NCI-H2227 (cell line): ENCODE results near the gene MYLK.
A peak's percentile ranks its signal among the peaks of the same experiment; 100 is the strongest.
"Not testable (repeated sequence)": the region's sequence is repeated elsewhere in the genome, so short reads cannot be mapped to it uniquely, and the experiment has no call there.

Experiments
- DNase-seq: peaks from one replicate; lab custom pipeline; 2025; ENCODE audit not compliant: unreplicated experiment; lab: John Stamatoyannopoulos, UW

The MYLK gene

DNA sequence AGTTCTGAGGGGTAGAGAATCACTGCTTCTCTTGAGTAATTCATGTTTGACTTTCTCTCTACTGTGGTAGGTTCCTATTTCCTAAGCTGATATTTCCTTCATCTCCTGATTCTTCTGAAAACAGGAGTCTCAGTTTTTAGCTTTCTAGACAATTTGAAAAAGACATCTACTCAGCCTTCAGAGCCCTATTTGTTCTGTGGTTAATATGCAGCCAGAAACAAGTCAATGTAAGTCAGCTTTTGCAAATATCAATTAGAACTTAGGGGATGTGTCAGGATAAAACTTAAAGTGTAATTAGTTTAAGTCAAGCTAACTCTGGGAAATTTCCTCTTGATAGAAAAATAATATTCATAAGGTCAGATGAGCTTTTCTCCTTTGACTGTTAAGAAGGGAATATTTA lies 277.6 kb downstream of the MYLK start:
- DNase-seq, result no peak

DNA sequence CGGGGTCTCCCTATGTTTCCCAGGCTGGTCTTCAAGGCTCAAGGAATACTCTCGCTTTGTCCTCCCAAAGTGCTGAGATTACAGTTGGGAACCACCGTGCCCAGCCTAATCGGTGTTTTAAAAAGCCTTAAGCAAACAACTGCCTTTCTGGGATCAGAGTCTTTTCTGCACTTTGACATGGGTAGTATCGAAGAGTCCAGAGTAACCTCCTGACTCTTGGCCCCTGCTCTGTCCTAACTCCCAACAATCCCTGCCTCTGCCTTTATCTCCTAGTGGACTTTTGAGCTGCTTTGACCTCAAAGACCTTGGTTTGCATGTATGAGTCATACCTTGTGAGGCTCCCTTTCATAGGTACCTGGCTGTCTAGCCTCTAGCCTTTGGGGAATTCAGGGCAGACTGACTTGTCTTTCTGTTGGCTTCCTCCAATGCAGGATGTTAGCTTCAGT lies 278.3 kb downstream of the MYLK start:
- no peak for DNase-seq

DNA sequence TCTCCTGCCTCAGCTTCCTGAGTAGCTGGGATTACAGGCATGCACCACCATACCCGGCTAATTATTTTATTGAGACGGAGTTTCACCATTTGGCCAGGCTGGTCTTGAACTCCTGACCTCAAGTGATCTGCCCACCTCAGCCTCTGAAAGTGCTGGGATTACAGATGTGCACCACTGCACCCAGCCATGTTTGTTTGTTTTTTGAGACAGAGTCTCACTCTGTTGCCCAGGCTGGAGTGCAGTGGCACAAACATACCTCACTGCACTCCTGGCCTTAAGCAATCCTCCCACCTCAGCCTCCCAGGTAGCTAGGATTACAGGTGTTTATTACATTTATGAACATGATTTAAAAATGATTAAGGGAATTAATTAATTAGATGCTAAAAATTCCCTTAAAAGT lies 281.0 kb downstream of the MYLK start:
- not testable (repeated sequence) for DNase-seq

DNA sequence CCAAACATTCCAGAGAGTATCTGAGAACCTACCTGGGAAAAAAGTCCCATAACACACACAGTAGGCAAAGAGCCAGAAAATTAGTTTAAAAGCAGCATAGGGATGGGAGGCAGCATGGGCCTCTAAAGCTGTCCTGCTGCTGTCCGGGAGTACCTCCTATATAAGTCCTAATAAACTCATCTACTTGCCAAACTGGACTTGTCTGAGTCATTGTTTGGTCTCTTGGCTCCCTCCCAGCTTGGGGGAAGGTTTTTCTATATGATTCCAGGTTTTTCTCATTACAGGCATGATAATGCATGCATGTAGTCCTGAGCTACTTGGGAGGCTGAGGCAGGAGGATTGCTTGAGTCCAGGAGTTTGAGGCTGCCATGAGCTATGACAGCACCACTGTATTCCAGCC lies 281.8 kb downstream of the MYLK start:
- DNase-seq, result no peak

DNA sequence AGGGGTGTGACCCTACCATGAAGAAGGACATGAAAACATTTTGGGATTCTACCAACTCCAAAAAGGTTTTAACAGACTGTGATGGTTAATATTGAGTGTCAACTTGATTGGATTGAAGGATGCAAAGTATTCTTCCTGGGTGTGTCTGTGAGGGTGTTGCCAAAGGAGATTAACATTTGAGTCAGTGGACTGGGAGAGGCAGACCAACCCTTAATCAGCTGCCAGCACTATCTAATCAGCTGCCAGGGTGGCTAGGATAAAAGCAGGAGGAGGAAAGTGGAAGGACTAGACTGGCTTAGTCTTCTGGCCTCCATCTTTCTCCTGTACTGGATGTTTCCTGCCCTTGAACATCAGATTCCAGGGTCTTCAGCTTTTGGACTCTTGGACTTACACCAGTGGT lies 283.3 kb downstream of the MYLK start:
- DNase-seq, result not testable (repeated sequence)

DNA sequence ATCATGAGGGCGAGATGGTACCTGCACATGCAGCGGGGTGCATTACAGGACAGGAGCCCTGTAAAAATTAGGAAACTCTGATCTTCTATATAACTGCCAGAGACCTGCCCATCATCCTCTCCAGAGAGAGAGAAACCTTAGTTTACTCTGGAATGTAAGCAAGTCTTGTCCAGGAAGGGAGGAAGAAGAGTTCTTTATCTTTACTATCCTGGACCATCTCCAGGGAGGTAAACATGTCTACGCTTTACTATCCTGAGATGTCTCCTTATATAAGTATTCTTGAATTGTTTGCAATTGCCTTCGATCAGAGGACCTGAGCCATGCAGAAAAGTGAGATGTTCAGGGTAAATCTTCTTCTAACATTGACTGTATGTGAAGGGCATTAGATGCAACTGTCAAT lies 286.6 kb downstream of the MYLK start:
- no peak for DNase-seq

DNA sequence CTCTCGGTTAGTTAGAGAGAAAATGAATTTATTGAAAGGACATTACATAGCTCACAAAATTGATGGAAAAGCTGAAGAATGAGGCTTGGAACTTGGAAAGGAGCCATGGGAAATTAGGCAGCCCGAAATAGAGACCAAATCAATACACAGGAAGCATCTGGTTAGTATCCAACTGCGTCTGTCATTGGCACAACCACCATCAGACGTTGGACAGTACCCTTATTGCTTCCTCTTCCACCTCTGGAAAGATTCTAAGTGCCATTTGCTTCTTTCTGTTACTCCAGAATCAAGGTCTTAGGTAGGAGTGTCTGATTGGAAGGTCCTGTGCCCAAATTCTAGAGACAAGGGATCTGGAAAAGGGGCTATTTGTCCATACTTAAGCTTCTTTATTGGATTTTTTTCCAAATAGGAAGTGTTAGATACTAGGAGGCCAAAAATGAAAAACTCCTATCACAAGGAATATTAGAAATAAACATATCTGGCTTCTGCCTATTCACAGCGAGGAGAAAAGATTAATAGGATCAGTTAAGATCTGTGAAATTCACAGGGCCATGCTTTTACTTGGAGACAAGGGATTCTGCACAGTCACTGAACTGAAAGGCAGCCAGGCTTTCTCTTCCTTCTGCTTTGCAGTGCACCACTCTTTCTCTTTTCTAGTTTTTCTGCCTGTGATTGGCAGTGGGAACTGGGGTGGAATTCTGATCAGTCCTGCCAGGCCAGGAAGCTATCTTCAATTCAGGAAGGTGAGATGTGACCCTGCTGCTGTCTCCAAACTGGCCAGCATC lies 288.5 kb downstream of the MYLK start:
- no peak for DNase-seq

DNA sequence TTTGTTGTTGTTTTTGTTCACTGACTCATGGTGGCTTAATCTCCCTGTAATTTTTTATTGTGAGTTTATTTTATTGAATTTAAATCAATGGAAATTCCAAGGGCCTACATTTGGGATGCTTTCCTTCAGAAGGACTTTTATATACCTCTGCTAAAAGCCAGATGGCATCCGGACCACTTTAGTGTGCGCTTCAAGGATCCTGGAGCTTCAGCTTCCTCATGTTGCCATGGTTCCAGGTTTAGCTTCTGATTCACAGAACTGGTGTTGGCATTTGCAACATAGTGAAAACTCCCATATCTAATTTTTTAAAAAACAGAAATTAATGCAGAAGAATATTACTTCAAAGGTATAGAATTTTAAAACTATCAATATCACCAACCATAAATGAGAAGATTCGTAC lies 290.8 kb downstream of the MYLK start:
- DNase-seq, result no peak

DNA sequence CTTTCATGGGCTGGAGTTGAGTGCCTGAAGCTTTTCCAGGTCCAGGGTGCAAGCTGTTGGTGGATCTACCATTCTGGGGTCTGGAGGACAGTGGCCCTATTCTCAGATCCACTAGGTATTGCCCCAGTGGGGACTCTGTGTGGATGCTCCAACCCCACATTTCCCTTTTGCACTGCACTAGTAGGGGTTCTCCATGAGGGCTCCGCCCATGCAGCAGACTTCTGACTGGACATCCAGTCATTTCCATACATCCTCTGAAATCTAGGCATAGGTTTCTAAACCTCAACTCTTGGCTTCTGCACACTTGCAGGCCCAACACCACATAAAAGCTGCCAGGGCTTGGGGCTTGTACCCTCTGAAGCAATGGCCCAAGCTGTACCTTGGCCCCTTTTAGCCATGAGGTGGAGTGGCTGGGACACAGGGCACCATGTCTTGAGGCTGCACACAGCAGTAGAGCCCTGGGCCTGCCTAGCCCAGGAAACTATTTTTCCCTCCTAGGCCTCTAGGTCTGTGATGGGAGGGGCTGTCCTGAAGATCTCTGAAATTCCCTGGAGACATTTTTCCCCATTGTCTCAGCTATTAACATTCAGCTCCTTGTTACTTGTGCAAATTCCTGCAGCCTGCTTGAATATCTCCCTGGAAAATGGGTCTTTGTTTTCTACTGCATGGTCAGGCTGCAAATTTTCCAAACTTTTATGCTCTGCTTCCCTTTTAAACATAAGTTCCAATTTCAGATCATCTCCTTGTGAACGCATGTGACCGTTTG lies 293.3 kb downstream of the MYLK start:
- no peak for DNase-seq

DNA sequence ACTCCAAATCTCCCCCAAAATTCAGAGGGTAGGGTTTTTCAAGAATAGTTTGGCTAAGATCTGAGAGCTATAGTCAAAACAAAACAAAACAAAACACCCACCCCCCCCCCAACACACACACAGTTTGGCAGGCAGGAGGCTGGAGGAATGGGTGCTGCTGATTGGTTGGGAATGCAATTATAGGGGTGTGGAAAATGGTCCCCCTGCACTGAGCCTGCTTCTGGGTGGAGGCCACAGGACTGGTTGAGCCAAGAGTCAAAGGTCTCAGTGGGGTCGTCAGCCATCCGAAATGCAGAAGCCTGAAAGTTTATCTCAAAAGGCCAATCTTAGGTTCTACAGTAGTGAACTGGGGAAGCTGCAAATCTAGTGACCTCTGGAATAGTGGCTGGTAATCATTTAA lies 296.7 kb downstream of the MYLK start:
- no peak for DNase-seq

DNA sequence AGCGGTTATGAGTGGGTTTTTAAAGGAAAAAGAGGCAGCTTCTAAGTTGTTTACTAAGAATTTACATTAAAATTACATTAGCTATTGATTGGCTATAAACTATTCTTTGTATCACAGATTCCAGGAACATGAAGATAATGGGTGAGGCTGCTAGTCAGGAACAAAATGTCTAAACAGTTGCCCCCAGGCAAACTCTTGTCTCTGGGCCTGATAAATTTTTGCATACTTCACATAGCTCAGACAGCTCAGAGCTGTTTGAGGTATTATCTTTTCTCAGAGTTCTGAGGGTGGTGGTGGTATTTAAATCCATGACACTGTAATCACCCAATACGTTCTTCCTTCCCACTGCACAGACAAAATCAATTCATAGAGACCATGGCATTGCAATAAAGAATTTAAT lies 297.2 kb downstream of the MYLK start:
- no peak for DNase-seq

DNA sequence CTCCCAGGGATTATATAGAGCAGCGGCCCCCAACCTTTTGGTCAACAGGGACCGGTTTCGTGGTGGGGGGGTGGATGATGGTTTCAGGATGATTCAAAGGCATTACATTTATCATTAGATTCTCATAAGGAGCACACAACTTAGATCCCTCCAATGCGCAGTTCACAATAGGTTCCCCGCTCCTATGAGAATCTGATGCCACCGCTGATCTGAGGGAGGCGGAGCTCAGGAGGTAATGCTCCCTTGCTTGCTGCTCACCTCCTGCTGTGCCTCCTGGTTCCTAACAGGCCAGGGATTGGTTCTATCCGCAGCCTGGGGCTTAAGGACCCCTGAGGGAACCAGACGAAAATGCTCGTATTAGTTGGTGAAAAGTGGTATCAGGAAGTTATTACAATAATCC lies 298.0 kb downstream of the MYLK start:
- peak; percentile 81 for DNase-seq

DNA sequence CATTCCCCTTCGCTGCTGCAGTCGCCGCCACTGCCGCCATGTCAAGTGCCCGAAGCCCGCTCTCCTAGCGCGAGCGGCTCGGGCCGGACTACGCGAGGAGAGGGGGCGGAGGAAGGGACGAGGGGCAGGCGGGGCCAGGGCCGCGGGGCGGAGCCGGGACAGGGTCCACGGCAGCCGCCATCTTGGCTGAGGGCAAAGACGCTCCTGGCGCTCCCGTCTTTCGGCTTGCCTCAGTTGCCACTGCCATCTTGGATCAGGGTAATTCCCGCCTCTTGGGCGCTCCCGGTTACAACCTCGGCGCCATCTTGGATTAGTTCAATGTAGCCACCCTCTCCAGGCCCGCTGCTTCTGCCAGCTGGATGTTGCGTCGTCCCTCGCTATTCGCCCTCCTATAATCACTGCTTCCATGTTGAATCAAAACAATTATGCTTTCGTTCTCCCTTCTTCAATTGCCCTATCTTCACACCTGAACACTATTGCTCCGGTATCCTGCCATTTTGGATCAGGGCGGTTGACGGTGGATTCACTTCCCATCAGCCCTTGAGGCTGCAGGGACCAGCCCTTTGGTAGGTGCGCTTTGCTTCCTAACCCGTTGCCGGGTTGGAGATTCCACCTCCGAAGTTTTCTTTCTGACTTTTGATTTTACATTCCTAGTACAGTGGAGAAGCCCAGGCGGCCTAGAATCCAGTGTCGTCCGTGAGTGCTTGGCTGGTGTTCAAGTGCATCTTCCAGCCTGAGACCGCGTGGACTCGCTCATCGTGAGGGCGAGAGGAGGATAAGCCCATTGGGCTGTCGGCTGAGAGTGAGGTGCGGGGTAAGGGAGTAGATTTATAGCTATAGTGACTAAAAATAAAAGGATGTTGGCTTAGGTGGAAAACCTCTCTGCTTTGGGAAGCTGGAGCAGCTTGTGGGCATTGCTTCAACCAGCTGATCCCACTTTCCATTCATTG lies 298.9 kb downstream of the MYLK start, which contains the start of gene HACD2:
TSS of gene HACD2 (minus strand) at position 66 of the 950 bp plus-strand sequence. CDS start at position 40, 26 bp downstream.
- peak; percentile 96 for DNase-seq

DNA sequence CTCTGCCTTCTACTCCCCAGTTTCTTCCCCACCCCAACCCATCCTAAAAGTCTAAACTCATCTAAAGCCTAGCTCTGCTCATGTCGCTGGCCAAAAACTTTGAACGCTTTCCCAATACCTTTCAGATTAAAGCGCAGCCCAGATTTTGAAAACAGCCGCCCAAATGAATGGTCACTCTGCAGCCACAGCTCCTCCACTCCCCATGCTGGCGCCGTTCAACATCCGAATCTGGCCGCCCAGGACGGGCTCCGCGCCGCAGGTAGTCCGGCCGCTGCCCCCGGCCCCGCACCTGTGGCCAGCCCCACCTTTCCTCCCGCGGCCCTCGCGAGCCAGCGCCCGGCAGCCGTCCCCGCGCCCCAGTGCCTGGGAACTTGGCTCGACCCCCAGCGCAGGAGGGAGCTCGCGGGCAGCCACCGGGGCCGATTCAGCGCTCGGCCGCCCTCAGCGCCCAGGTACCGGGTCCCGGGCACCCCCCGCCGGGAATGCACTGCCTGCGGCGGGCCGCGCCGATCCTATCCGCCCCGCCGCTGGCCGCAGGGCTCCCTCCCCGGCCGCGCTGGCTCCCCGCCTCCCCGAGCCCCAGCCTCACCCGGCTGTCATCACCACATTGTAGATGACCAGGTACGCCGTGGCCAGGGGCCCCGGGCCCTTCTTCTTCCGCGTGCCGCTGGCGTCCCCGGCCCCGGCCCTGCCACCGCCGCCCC lies 299.7 kb downstream of the MYLK start:
- DNase-seq, result peak; percentile 62

DNA sequence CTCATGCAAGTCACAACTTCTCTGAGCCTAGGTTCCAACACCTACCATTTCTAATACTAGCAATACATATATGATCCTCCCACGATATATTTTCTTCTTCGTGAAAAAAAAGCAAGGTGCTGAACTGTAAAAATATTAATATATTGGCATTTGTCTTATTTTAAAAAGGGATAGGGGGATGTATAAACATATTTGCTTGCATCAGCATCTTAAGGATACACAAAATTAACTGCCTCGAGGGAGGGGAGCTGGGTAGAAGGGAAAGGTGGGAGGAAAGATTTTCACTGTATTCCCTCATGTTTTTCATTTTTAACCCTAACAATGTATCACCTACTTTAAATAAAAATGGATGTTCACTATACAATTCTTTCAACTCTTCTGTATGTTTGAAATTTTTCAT lies 300.6 kb downstream of the MYLK start:
- DNase-seq, result no peak

DNA sequence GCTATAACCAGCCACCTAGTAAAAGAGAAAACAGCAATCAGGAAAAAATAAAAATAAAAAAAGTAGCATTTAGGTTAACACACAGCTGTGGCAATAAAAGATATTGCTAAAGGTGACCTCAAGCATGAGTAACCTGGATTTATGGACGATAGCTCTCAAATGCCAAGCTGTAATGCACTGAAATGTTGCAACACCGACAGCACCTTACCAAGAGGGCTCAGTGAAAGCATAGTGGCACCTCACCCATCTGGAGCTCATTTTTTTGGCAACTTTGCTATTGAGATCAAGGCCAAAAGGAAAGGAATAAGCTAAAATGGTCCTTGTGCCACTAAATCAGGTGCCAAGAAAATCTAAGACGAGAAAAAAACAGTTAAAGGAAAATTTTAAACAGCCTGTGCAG lies 301.8 kb downstream of the MYLK start:
- DNase-seq, result no peak

DNA sequence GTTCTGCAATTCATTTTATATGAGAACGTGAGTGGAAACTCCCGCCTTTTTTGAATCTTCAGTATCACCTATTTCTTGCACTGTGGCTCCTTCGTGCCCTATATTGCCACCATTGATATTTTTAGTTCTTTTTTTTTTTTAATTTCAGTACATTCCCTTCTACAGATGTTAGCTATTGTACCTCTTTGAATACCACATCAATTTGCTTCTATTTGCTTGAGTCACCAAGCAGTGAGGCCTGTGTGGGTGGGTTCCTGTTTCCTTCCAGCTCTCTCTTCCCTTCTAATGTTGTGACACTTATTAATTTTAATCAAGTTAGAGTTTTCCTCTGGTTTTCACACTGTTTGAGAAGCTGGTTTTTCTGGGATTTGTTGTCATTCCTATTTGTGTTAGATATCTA lies 308.0 kb downstream of the MYLK start:
- DNase-seq, result no peak

DNA sequence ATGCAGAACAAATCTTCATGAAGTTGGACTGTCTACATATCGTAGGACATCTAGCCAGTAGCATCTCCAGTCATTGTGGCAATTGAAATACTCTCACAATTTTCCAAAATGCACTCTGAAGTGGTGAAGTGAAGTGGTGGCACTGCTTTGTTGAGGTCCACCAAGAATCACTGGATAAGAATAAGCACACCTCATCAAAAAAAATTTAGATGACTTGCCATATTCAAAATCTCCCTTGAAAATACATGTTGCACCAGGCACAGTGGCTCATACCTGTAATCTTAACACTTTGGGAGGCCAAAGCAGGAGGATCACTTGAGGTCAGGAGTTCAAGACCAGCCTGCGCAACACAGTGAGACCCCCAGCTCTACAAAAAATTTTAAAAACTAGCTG lies 312.2 kb downstream of the MYLK start:
- DNase-seq, result no peak

DNA sequence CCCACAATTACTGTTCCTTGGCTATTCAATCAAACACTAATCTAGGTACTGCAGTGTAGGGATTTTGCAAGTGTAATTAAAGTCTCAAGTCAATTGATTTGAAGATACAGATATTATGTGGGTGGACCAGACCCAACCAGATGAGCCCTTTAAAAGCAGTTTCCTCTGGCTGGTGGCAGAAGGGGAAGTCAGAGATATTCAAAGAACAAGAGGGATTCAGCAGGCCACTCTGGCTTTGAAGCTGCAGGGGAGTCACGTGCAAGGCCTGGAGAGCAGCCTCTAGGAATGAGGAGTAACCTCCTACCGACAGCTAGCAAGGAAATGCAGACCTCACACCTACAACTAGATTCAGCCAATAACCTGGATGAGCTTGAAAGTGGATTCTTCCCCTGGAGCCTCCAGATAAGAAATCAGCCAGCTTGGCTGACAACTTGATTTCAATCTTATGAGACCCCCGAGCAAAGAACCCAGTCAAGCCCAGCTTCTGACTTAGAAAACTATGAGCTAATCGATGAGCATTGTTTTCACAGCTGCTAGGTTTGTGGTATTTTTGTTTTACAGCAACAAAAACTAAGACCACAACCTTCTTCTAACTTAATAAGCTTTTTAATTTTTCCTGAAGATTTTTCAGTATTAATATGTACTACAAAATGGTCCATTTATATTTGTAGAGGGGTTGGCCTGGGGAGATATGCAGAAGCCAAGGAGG lies 312.7 kb downstream of the MYLK start:
- DNase-seq, result no peak

DNA sequence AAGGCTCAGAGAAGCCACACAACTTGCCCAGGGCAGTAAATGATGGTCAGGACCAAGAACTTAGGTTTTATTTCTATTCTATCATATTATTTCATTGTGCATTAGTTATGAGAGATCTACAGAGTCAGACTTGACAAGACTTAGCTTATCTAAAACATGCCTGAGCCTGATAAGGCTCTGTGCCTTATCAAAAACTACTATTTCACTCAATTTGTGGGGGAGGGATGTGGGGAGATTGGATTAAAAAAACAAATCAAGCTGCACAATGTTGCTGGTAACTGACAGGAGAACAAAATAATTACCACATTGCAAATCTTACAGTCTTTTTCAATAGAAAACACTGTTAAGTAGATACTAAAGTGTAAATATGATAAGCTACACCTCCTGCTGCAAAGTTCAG lies 315.3 kb downstream of the MYLK start:
- no peak for DNase-seq
